Measurements from ENCODE around the gene RNF44. TPM values are rescaled to one million over a fixed set of nuclear protein-coding genes. Genes with fewer than 3 reads are reported as not detected.

The RNF44 gene
- total and polyA plus RNA-seq, 4 donors, result 8.5 to 40.6 (median 18.3) TPM

GRCh38 chr5:176547802-176548201 lies 10.6 kb upstream of the RNF44 start:
- no peaks in the 10 kb centered on the region for H3K4me1 ChIP-seq (ENCODE audit: control insufficient read depth in 1 of 2, insufficient read depth in 2 of 2, low read length in 2 of 2)
- H3K27ac ChIP-seq (ENCODE audit: low read depth in 1 of 2, low read length in 2 of 2), result no peak overlapping the region
- no peak for ATAC-seq (ENCODE audit: low FRiP score)
- H3K27me3 ChIP-seq (ENCODE audit: control insufficient read depth in 1 of 2, insufficient read depth in 2 of 2, low read length in 1 of 2), result no peaks in the 10 kb centered on the region
- no peaks in the 10 kb centered on the region for H3K36me3 ChIP-seq (ENCODE audit: control insufficient read depth in 1 of 2, insufficient read depth in 2 of 2, low read length in 1 of 2)
- WGBS, 2 donors, result 78 to 79% methylated on average over 8 of the region's 8 CpGs
- H3K9me3 ChIP-seq (ENCODE audit: control insufficient read depth, low read length), result no peaks in the 10 kb centered on the region
- DNase-seq, result no peak
- intact Hi-C loops (cut with DNase I), result no loop called here
- H3K4me3 ChIP-seq (ENCODE audit: low read length in 2 of 2), result no peak overlapping the region

- intact Hi-C loops (cut with DNase I), result no loop called here
These were observed 8.7 kb upstream of the RNF44 start for GRCh38 chr5:176545737-176546509.

DNA sequence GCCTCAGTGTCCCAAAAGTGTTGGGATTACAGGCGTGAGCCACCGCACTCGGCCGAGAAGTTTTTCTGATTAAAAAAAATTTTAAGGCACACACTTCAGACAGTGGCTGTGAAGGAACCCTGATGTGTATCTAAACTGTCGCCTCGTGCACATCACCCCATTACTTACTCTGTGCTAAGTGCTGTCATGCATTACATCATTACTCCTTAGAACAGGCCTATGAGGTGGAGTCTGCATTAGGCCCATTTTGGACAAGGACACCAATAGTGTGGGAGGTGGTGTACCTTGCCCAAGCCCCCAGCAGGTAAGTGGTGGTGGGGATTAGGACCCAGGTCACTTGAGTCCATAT lies 8.2 kb upstream of the RNF44 start:
- no peaks in the 10 kb centered on the region for H3K27me3 ChIP-seq (ENCODE audit: control insufficient read depth in 1 of 2, insufficient read depth in 2 of 2, low read length in 1 of 2)
- 96 to 98% methylated on average over 6 of the region's 6 CpGs for WGBS, 2 donors
- DNase-seq (no peak), ATAC-seq (ENCODE audit: low FRiP score) (no peak)
- H3K4me1 ChIP-seq (ENCODE audit: control insufficient read depth in 1 of 2, insufficient read depth in 2 of 2, low read length in 2 of 2), result no peaks in the 10 kb centered on the region
- H3K27ac ChIP-seq (ENCODE audit: low read depth in 1 of 2, low read length in 2 of 2), result no peak overlapping the region
- H3K36me3 ChIP-seq (ENCODE audit: control insufficient read depth in 1 of 2, insufficient read depth in 2 of 2, low read length in 1 of 2), result no peaks in the 10 kb centered on the region
- no peaks in the 10 kb centered on the region for H3K9me3 ChIP-seq (ENCODE audit: control insufficient read depth, low read length)
- no peak overlapping the region for H3K4me3 ChIP-seq (ENCODE audit: low read length in 2 of 2)
- intact Hi-C loops (cut with DNase I), result no loop called here

More at GRCh38 chr5:176545737-176546509, 8.7 kb upstream of the RNF44 start:
- no peaks in the 10 kb centered on the region for H3K9me3 ChIP-seq (ENCODE audit: control insufficient read depth, low read length)
- no peaks in the 10 kb centered on the region for H3K27me3 ChIP-seq (ENCODE audit: control insufficient read depth in 1 of 2, insufficient read depth in 2 of 2, low read length in 1 of 2)
- no peaks in the 10 kb centered on the region for H3K4me1 ChIP-seq (ENCODE audit: control insufficient read depth in 1 of 2, insufficient read depth in 2 of 2, low read length in 2 of 2)
- no peak overlapping the region for H3K27ac ChIP-seq (ENCODE audit: low read depth in 1 of 2, low read length in 2 of 2)
- DNase-seq (peak in 1 of 2 donors; percentile 70), ATAC-seq (ENCODE audit: low FRiP score) (no peak)
- H3K36me3 ChIP-seq (ENCODE audit: control insufficient read depth in 1 of 2, insufficient read depth in 2 of 2, low read length in 1 of 2), result no peaks in the 10 kb centered on the region
- WGBS, 2 donors, result 83 to 85% methylated on average over 13 of the region's 13 CpGs
- no peak overlapping the region for H3K4me3 ChIP-seq (ENCODE audit: low read length in 2 of 2)

- Histone ChIP-seq H3K27me3 (ENCODE audit: control insufficient read depth in 1 of 2, insufficient read depth in 2 of 2, low read length in 1 of 2) (no peaks in the 10 kb centered on the region), H3K27ac (ENCODE audit: low read depth in 1 of 2, low read length in 2 of 2) (peak overlapping the region in 1 of 2 donors; percentile 16), H3K36me3 (ENCODE audit: control insufficient read depth in 1 of 2, insufficient read depth in 2 of 2, low read length in 1 of 2) (no peaks in the 10 kb centered on the region), H3K9me3 (ENCODE audit: control insufficient read depth, low read length) (no peaks in the 10 kb centered on the region), H3K4me1 (ENCODE audit: control insufficient read depth in 1 of 2, insufficient read depth in 2 of 2, low read length in 2 of 2) (no peaks in the 10 kb centered on the region), H3K4me3 (ENCODE audit: low read length in 2 of 2) (peak overlapping the region; percentile 45 to 63)
- whole genome bisulfite sequencing, 2 donors, result 1% methylated on average over 54 to 63 of the region's 63 CpGs
- peak; percentile 78 to 89 for DNase-seq
- ATAC-seq (ENCODE audit: low FRiP score), result peak; percentile 88
- intact Hi-C loops (cut with DNase I), result loop anchor here in 1 of 2 donors (5.0 kb wide), 2 partner anchors 104 to 156 kb away; partner anchors contain the start of genes HIGD2A, NOP16 and TSPAN17
These were observed 6.4 kb upstream of the RNF44 start for GRCh38 chr5:176543428-176544182.

GRCh38 chr5:176542596-176543427 lies 5.6 kb upstream of the RNF44 start:
- ATAC-seq (ENCODE audit: low FRiP score), result no peak

DNA sequence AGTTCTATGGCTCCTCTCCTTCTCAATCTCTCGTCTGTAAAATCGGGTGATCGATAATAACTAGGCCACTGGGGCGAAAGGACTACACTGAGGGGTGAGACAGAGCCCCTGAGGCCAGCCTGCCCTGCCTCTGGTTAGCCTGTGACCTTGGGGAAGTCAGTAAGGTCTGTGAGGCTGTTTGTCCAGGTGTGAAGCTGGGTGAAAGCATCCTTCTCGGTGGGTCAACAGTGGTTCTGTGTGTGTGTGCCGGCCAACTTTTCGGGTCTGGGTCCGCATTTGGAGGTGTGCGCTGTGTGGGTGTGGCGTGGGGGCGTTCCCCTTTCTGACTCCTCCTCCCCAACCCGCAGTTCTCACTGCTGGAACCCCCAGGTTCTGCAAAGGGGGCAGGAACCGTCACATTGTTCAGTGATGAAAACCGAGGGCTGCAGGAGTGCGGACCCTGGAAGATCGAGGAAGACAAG lies 5.0 kb upstream of the RNF44 start:
- no peaks in the 10 kb centered on the region for H3K4me1 ChIP-seq (ENCODE audit: control insufficient read depth in 1 of 2, insufficient read depth in 2 of 2, low read length in 2 of 2)
- no peaks in the 10 kb centered on the region for H3K9me3 ChIP-seq (ENCODE audit: control insufficient read depth, low read length)
- H3K27ac ChIP-seq (ENCODE audit: low read depth in 1 of 2, low read length in 2 of 2), result no peak overlapping the region
- no peaks in the 10 kb centered on the region for H3K36me3 ChIP-seq (ENCODE audit: control insufficient read depth in 1 of 2, insufficient read depth in 2 of 2, low read length in 1 of 2)
- H3K4me3 ChIP-seq (ENCODE audit: low read length in 2 of 2), result no peak overlapping the region
- intact Hi-C loops (cut with DNase I), result loop anchor here in 1 of 2 donors (5.0 kb wide), 2 partner anchors 105 to 155 kb away; partner anchors contain the start of genes HIGD2A, NOP16 and TSPAN17
- 73 to 84% methylated on average over 15 to 16 of the region's 16 CpGs for WGBS, 2 donors
- no peaks in the 10 kb centered on the region for H3K27me3 ChIP-seq (ENCODE audit: control insufficient read depth in 1 of 2, insufficient read depth in 2 of 2, low read length in 1 of 2)
- DNase-seq (no peak), ATAC-seq (ENCODE audit: low FRiP score) (no peak)

More at GRCh38 chr5:176542596-176543427, 5.6 kb upstream of the RNF44 start:
- Histone ChIP-seq H3K27ac (ENCODE audit: low read depth in 1 of 2, low read length in 2 of 2) (no peak overlapping the region), H3K27me3 (ENCODE audit: control insufficient read depth in 1 of 2, insufficient read depth in 2 of 2, low read length in 1 of 2) (no peaks in the 10 kb centered on the region), H3K36me3 (ENCODE audit: control insufficient read depth in 1 of 2, insufficient read depth in 2 of 2, low read length in 1 of 2) (no peaks in the 10 kb centered on the region), H3K4me3 (ENCODE audit: low read length in 2 of 2) (peak overlapping the region; percentile 45 to 63), H3K4me1 (ENCODE audit: control insufficient read depth in 1 of 2, insufficient read depth in 2 of 2, low read length in 2 of 2) (no peaks in the 10 kb centered on the region), H3K9me3 (ENCODE audit: control insufficient read depth, low read length) (no peaks in the 10 kb centered on the region)
- intact Hi-C loops (cut with DNase I), result loop anchor here in 1 of 2 donors (5.0 kb wide), 2 partner anchors 104 to 156 kb away; partner anchors contain the start of genes HIGD2A, NOP16 and TSPAN17
- DNase-seq, result no peak
- WGBS, 2 donors, result 2 to 4% methylated on average over 73 to 110 of the region's 110 CpGs

DNA sequence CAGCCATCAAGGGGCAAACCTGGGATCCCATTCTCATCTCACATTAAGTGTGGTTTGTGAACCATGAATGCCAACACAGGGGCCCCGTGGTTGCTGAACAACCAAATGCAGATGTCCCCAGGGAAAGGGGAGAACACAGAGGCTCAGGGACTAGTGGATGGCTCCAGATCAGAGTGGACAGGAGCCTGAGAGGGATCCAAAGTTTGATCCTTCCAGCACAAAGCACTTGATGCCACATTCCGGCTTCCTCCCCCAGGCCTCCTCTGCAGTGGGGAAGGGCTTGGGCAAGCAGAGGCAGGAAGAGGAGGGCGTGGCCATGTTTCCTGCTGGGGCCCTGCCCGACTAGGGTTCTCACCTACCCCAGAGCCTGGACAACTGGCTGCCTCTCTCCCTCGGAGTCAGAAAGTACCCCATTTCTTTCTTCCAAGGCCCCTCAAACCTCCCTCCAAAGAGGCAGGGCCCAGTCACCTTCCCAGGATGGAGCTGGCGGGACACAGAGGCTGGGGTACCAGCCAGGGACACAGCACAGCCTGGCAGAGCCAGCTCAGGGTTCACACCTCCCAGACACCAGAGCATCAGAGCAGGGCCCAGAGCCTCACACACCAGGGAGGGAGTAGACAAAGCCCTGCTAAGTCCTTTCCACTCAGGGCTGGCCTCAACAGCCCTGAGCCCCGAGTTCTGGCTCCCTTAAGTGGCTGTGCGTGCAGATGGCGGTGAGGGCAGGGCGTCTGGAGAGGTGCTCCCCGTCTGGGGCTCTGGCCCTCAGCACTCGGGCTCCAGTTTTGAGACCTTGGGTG lies 4.3 kb upstream of the RNF44 start:
- WGBS, 2 donors, result 64 to 76% methylated on average over 12 of the region's 12 CpGs
- Histone ChIP-seq H3K4me3 (ENCODE audit: low read length in 2 of 2) (no peak overlapping the region), H3K27me3 (ENCODE audit: control insufficient read depth in 1 of 2, insufficient read depth in 2 of 2, low read length in 1 of 2) (no peaks in the 10 kb centered on the region), H3K36me3 (ENCODE audit: control insufficient read depth in 1 of 2, insufficient read depth in 2 of 2, low read length in 1 of 2) (no peaks in the 10 kb centered on the region), H3K27ac (ENCODE audit: low read depth in 1 of 2, low read length in 2 of 2) (no peak overlapping the region), H3K4me1 (ENCODE audit: control insufficient read depth in 1 of 2, insufficient read depth in 2 of 2, low read length in 2 of 2) (no peaks in the 10 kb centered on the region), H3K9me3 (ENCODE audit: control insufficient read depth, low read length) (no peaks in the 10 kb centered on the region)
- intact Hi-C loops (cut with DNase I), result loop anchor here in 1 of 2 donors (5.0 kb wide), 2 partner anchors 106 to 154 kb away; partner anchors contain the start of genes HIGD2A, NOP16 and TSPAN17
- ATAC-seq (ENCODE audit: low FRiP score), result no peak
- peak in 1 of 2 donors; percentile 76 for DNase-seq

All from aorta (tissue), 5 donors.